D341Med (cell line): ENCODE data around the gene FGF22.
"Not testable (repeated sequence)": the region's sequence is repeated elsewhere in the genome, so short reads cannot be mapped to it uniquely, and the experiment has no call there.

Experiments
- DNase-seq: peaks from one replicate; pipeline ENCODE4 v3.0.0; 2012; ENCODE audit warnings: low spot score

FGF22 gene

GRCh38 chr19:639253-640160 lies at the start of gene FGF22:
Gene FGF22, plus strand, starts transcription at chr19:639879. Its CDS starts 47 bp downstream, at chr19:639926.
- peak; percentile 100 for DNase-seq

DNA sequence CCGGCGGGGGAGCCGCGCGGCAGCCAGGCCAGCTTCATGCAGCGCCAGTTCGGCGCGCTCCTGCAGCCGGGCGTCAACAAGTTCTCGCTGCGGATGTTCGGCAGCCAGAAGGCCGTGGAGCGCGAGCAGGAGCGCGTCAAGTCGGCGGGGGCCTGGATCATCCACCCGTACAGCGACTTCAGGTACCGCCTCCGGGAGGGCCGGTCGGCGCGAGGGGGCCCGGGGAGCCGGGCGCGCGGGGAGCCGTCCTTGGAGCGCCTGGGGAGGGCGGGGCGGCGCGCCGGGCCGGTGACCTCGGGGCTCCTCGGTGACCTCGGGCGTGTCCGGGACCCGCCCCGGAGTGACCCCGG lies 49.3 kb upstream of the FGF22 start:
- peak; percentile 70 for DNase-seq

GRCh38 chr19:590750-591098 lies 49.0 kb upstream of the FGF22 start:
- DNase-seq, result no peak

DNA sequence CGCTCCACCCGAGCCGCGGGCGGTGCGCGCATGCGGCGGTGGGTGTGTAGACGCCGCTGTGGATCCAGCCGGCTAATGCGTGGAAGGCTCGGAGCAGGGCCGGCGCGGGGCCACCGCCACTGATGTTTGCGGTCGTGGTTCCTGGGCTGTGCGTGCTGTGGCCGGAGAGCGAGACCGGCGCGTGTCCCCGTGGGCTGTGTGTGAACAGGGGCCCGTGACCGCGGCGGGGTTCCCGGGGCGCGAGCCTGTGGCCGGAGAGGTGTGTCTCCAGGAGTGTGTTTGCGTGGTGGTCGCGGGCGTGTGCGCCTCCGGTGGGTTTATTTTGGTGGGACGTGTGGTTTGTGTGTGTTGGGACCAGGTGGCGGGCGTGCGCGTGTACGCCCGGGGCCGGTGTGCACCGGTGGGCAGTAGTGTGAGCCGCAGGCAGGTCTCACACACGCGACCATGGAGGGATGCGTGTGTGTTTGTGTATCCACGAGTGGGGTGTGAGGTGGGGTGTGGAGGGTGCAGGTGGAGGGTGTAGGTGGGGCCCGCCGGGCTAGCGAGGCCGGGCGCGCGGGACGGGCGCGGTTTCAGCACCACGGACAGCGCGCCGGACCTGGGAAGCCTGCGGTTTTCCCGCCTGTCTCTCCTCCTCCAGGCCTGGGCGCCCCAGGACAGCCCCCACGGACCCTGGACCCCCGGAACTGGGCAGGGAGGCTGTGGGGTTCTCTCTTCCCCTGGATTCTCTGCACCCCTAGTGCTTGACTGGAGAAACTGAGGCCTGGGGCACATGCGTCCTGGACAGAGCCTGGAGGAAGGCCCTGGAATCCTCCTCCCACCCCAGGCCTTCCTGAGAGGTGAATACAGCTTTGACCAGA lies 48.4 kb upstream of the FGF22 start:
- DNase-seq, result no peak

GRCh38 chr19:592101-592500 lies 47.6 kb upstream of the FGF22 start:
- no peak for DNase-seq

DNA sequence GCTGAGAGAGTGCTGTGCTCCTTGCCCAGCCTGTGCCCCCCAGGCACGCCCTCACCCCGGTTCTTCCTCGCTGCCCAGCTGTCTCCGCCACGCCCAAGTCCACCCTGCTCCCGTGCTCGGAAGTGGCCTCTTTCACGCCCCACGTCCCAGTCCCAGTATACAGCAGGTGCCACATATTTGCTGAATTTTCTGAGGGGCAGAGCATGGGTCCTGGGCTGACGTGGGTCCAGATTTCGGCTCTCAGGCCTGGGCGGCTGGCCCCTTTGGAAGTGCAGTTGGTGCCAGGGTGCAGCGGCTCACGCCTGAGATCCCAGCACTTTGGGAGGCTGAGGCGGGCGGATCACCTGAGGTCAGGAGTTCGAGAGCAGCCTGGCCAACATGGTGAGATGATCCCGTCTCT lies 46.6 kb upstream of the FGF22 start:
- DNase-seq, result no peak

- no peak for DNase-seq
Measured at GRCh38 chr19:593505-593904, 46.2 kb upstream of the FGF22 start.

GRCh38 chr19:594265-594870 lies 45.3 kb upstream of the FGF22 start:
- no peak for DNase-seq

DNA sequence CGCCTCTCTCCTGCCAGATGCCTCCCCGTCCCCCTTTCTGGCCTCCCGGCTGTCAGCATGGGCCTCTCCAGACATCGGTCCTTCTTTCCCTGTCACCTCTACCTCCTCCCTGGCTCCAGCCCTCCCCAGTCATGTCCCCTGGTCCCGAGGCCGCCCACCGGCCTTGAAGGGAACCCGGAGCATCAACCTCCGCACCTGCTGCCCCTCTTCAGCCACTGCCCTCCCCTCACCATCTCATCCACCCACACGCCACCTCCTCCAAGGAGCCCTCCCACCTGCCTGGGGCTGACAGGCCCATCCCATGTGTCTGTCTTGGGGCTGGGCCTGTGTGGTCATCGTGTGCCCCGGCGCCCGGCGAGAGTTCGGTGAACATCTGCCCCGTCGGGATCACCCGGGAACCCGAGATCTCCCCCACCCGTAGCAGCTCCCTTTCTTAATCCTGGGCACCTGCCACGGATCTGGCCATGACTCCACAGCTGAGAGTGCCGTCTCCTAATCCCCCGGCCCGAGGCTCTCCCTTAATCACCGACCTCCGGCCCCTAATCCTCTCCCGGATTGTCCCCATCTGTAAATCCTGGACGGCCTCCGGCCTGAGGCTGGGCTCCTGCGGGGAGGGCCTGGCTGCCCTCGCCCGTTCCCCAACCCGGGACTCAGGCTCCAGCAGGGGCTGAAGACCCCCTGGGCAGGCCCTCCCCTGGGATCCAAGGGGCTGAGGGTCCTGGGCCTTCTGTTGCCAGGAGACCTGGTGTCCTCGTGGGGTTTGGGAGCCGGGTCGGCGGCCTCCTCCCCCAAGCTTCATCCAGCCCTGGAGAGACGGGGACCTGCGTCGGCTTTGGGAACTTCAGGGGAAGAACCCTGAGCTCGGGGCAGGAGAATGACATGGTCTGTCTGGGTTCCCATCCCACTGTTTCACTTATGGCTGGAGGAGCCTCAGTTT lies 44.1 kb upstream of the FGF22 start:
- DNase-seq, result peak; percentile 81

- DNase-seq, result no peak
Measured at GRCh38 chr19:596263-596655, 43.4 kb upstream of the FGF22 start.

DNA sequence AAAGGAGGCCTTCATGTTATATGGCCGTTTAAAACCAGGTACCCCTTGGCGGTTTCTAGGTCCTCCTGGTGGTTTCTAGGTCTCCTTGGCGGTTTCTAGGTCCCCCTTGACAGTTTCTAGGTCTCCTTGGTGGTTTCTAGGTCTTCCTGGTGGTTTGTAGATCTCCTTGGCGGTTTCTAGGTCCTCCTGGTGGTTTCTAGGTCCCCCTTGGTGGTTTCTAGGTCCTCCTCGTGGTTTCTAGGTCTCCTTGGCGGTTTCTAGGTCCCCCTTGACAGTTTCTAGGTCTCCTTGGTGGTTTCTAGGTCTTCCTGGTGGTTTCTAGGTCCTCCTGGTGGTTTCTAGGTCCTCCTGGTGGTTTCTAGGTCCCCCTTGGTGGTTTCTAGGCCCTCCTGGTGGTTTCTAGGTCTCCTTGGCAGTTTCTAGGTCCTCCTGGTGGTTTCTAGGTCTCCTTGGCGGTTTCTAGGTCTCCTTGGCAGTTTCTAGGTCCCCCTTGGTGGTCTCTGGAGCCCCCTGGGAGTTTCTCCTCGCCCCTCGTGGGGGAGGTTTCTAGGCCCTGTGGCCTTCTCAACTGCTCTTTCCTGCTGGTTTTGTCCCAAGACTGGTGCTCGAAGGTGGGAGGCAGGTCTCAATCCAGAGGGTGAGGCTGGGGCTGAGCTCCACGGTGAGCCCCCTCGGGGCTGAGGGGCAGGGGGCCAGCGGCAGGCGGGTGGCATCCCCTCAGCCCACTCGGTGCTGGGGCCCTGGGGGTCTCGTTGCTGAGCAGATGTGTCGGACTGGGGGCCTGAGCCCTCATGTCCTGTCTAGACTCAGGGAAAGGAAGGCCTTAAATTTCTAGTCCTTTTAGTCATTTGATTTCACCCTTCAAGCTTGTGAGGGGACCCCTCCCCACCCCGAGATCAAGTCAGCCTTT lies 42.0 kb upstream of the FGF22 start:
- DNase-seq, result no peak

DNA sequence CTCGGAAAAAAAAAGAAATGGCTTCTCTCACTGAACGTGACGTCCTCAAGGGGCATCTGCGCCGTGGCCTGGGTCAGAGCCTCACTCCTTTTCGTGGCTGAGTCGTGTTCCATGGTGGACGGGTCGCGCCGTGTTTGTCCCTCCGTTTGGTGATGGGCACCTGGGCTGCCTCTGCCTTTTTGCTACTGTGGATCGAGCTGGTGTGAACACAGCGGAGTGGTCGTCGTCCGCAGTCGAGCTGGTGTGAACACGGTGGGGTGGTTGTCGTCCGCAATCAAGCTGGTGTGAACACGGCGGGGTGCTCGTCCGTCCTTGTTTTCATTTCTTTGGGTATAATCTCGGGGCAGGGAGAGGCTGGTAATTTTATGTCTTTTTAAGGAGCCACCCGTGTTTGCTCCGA lies 38.4 kb upstream of the FGF22 start:
- no peak for DNase-seq

- no peak for DNase-seq
Measured at GRCh38 chr19:601790-602189, 37.9 kb upstream of the FGF22 start.

- no peak for DNase-seq
Measured at GRCh38 chr19:602391-603301, 37.0 kb upstream of the FGF22 start.

- DNase-seq, result not testable (repeated sequence)
Measured at GRCh38 chr19:603302-603639, 36.4 kb upstream of the FGF22 start.

DNA sequence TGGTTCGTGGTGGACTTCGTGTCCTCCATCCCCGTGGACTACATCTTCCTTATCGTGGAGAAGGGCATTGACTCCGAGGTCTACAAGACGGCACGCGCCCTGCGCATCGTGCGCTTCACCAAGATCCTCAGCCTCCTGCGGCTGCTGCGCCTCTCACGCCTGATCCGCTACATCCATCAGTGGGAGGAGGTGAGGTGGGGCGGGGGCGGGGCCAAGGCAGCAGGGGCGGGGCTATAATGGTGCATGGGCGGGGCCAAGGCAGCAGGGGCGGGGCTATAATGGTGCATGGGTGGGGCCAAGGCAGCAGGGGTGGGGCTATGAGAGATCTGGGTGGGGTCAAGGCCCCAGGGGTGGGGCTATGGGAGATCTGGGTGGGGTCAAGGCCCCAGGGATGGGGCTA lies 35.9 kb upstream of the FGF22 start:
- not testable (repeated sequence) for DNase-seq

DNA sequence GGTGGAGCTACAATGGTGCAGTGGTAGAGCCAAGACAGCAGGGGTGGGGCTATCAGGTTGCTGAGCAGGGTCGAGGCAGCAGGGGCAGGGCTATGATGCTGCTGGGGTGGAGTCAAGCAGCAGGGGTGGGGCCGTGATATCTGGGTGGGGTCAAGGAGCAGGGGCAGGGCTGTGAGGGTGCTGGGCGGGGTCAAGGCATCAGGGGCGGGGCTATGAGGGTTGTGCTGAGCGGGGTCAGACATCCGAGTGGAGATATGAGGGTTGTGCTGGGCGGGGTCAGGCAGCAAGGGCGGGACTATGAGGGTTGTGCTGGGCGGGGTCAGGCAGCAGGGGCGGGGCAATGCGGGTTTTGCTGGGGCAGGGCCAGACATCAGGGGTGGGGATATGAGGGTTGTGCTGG lies 35.3 kb upstream of the FGF22 start:
- DNase-seq, result peak; percentile 69

GRCh38 chr19:605061-605971 lies 34.4 kb upstream of the FGF22 start:
- not testable (repeated sequence) for DNase-seq
